HepG2 (cell line): ENCODE results near the gene FBRSL1. TPM values are rescaled to one million over a fixed set of nuclear protein-coding genes. Genes with fewer than 3 reads are reported as not detected.
A peak's percentile ranks its signal among the peaks of the same experiment; 100 is the strongest.

Experiments used
- ATAC-seq: fragments of 200-7000 bp; cut with Tn5 transposase; 3 replicates; pipeline ENCODE4 v1.9.1; 2020; ENCODE audit warnings: mild to moderate bottlenecking, moderate library complexity
- BruUV-seq: library from RNA; stranded (reverse); fragments of 400-500 nt; replicated peaks from 2 replicates; lab custom pipeline; 2021; lab: Mats Ljungman, UMichigan
- CTCF ChIA-PET: fragments of 300-600 bp; formaldehyde crosslinking; extraction: SDS; loops from one replicate; lab custom pipeline; 2021; ENCODE audit warnings: low total read pairs, inconsistent platforms, low intra/inter-chr PET ratio; lab: Yijun Ruan, JAX
- POLR2A ChIA-PET: fragments of 350-600 bp; sonication (Branson Sonifier 250); formaldehyde crosslinking; loops from one replicate; lab custom pipeline; 2020; ENCODE audit warnings: antibody characterized with exemption, inconsistent platforms; lab: Yijun Ruan, JAX
- DNase-seq: peaks from one replicate; pipeline ENCODE4 v3.0.0-alpha.2; 2015; ENCODE audit warnings: low spot score
- FAIRE-seq: peaks from 3 replicates; lab custom pipeline; 2011; peaks lifted over from hg19 to GRCh38; lab: Jason Lieb, UNC
- H2AFZ ChIP-seq: one replicate; pipeline ENCODE4 v1.6.1; 2011; ENCODE audit warnings: low read length, inconsistent platforms
- H3K27ac ChIP-seq: fragments of 300-600 bp; 3 replicates; pipeline ENCODE4 v1.8.0; 2011; ENCODE audit warnings: mixed run types, mild to moderate bottlenecking, mixed read lengths, low read length, inconsistent platforms; ENCODE audit not compliant: insufficient read depth; ENCODE audit errors: extremely low read length
- H3K27me3 ChIP-seq, 2 experiments: fragments of 200-600 bp in 1 of 2; 2 replicates in 1 of 2; 3 replicates in 1 of 2; pipeline versions ENCODE4 v1.6.0 to v1.8.0; 2011; ENCODE audit warnings: low read length in 2 of 2, mild to moderate bottlenecking in 2 of 2, moderate library complexity in 2 of 2, inconsistent platforms in 1 of 2; ENCODE audit not compliant: insufficient read depth in 2 of 2, control insufficient read depth in 1 of 2
- H3K36me3 ChIP-seq, 2 experiments: fragments of 200-600 bp in 1 of 2; replicated peaks in 1 of 2; 2 replicates in 1 of 2; 3 replicates in 1 of 2; pipeline versions ENCODE4 v1.5.1 to v1.8.0; 2011; ENCODE audit warnings: low read length in 2 of 2, inconsistent platforms in 1 of 2; ENCODE audit not compliant: insufficient read depth in 2 of 2, control insufficient read depth in 1 of 2
- H3K4me1 ChIP-seq: 2 replicates; pipeline ENCODE4 v1.5.1; 2012; ENCODE audit warnings: low read length, inconsistent platforms; ENCODE audit not compliant: insufficient read depth
- H3K4me2 ChIP-seq: 2 replicates; pipeline ENCODE4 v1.6.0; 2011; ENCODE audit warnings: low read depth, low read length, inconsistent platforms
- H3K4me3 ChIP-seq, 3 experiments: fragments of 200-600 bp in 1 of 3; sonication (generic), shearing (Covaris generic) in 1 of 3; replicated peaks in 1 of 3; 2 replicates each; pipeline ENCODE4 v1.5.1; 2011 to 2016; ENCODE audit warnings: low read length in 3 of 3, inconsistent platforms in 2 of 3, low read depth in 2 of 3, mild to moderate bottlenecking in 2 of 3, control low read depth in 1 of 3, mixed read lengths in 1 of 3; ENCODE audit not compliant: insufficient read depth in 1 of 3
- H3K79me2 ChIP-seq: one replicate; pipeline ENCODE4 v1.6.1; 2011; ENCODE audit warnings: low read length, inconsistent platforms; ENCODE audit not compliant: insufficient read depth
- H3K9ac ChIP-seq: 2 replicates; pipeline ENCODE4 v1.6.0; 2011; ENCODE audit warnings: mild to moderate bottlenecking, low read depth, low read length, inconsistent platforms; ENCODE audit not compliant: insufficient read depth
- H3K9me3 ChIP-seq: 2 replicates; pipeline ENCODE4 v1.5.1; 2012; ENCODE audit warnings: mild to moderate bottlenecking, low read length
- H4K20me1 ChIP-seq: 2 replicates; pipeline ENCODE4 v1.6.0; 2011; ENCODE audit warnings: inconsistent platforms, mild to moderate bottlenecking, low read length, moderate library complexity; ENCODE audit not compliant: insufficient read depth
- AGO2 ChIP-seq: fragments of 200-400 bp; formaldehyde crosslinking; optimal IDR thresholded peaks from 2 replicates; pipeline ENCODE3; 2017; ENCODE audit warnings: mild to moderate bottlenecking, low read depth, low read length, moderate library complexity
- KLF11 ChIP-seq: IDR thresholded peaks from 2 replicates; pipeline ENCODE4 v1.6.1; 2016; ENCODE audit warnings: missing compliant biosample characterization
- MXD4 ChIP-seq: IDR thresholded peaks from 2 replicates; pipeline ENCODE4 v1.6.1; 2016; ENCODE audit warnings: mild to moderate bottlenecking, missing biosample characterization, missing genetic modification reagents
- TAF15 ChIP-seq: fragments of 200-400 bp; formaldehyde crosslinking; IDR thresholded peaks from one replicate; pipeline ENCODE4 v1.6.1; 2018; ENCODE audit warnings: mild to moderate bottlenecking, low read depth, low read length; ENCODE audit not compliant: poor library complexity, severe bottlenecking
- ZFP36L1 ChIP-seq: sonication (generic); formaldehyde crosslinking; IDR thresholded peaks from 2 replicates; pipeline ENCODE4 v1.8.0; 2022; ENCODE audit warnings: mild to moderate bottlenecking, missing genetic modification reagents, moderate library complexity
- ZNF674 ChIP-seq: sonication (generic); formaldehyde crosslinking; IDR thresholded peaks from 2 replicates; pipeline ENCODE4 v1.5.0; 2020; ENCODE audit warnings: low read depth, mild to moderate bottlenecking, missing genetic modification reagents
- ZSCAN29 ChIP-seq: sonication (generic); formaldehyde crosslinking; conservative IDR thresholded peaks from 2 replicates; pipeline ENCODE4 v1.4.0; 2020; ENCODE audit warnings: mild to moderate bottlenecking, missing genetic modification reagents
- WGBS: methylation state at CpG from one replicate; pipeline ENCODE4 v1.1.6; 2017; ENCODE audit warnings: low lambda C conversion rate; 5-methylcytosine and 5-hydroxymethylcytosine counted together
- in situ Hi-C: cut with HindIII; loops from 2 replicates; pipeline ENCODE4 v1.10.0; 2017; ENCODE audit warnings: low pct_unique_long_range_greater_than_20kb; ENCODE audit not compliant: extremely low pct_ligation_motif_present
- intact Hi-C: fragments of 100-400 bp; cut with micrococcal nuclease; formaldehyde crosslinking; loops from one replicate; pipeline ENCODE4 v1.10.0; 2022; ENCODE audit not compliant: unreplicated experiment
- polyA plus RNA-seq, 8 experiments: library from polyadenylated mRNA; depleted of rRNA in 3 of 8; stranded (reverse) in 7 of 8; unstranded in 1 of 8; fragments of >200 nt; fragmentation: Illumina TruSeq in 4 of 8; extraction: Trizol in 4 of 8; gene quantifications; 2 replicates each; pipeline versions ENCODE4 v1.2.1 to v1.2.3, GENCODE V29; 2011 to 2016; ENCODE audit warnings: low read depth in 4 of 8, missing spikeins in 1 of 8, mixed read lengths in 1 of 8; ENCODE audit not compliant: insufficient read depth in 1 of 8
- total RNA-seq, 5 experiments: library from RNA; depleted of rRNA; stranded (reverse); fragments of >200 nt; fragmentation: Illumina TruSeq; extraction: Trizol; gene quantifications; 2 replicates each; pipeline ENCODE4 v1.2.3, GENCODE V29; 2016; ENCODE audit warnings: low read depth in 1 of 5
- TF ChIP-seq, protein P1 (sequence below): sonication (generic); formaldehyde crosslinking; IDR thresholded peaks from 2 replicates; pipeline ENCODE4 v1.5.0; 2020; ENCODE audit warnings: missing genetic modification reagents
- TF ChIP-seq, protein P2 (sequence below): sonication (generic); formaldehyde crosslinking; IDR thresholded peaks from 2 replicates; pipeline ENCODE4 v1.5.0; 2020; ENCODE audit warnings: mild to moderate bottlenecking, missing genetic modification reagents, moderate library complexity
- TF ChIP-seq, protein P3 (sequence below): sonication (generic); formaldehyde crosslinking; IDR thresholded peaks from 2 replicates; pipeline ENCODE4 v1.4.0; 2020; ENCODE audit warnings: missing genetic modification reagents
- TF ChIP-seq, protein P4 (sequence below): sonication (generic); formaldehyde crosslinking; IDR thresholded peaks from 2 replicates; pipeline ENCODE4 v1.5.1; 2020; ENCODE audit warnings: missing genetic modification reagents, mild to moderate bottlenecking, borderline replicate concordance

The FBRSL1 gene
- total and polyA plus RNA-seq, 2 of the 13 experiments (the other 11 are each of a cell fraction or from before 2014, with no cell fraction given) = 3.6 to 7.9 TPM

DNA sequence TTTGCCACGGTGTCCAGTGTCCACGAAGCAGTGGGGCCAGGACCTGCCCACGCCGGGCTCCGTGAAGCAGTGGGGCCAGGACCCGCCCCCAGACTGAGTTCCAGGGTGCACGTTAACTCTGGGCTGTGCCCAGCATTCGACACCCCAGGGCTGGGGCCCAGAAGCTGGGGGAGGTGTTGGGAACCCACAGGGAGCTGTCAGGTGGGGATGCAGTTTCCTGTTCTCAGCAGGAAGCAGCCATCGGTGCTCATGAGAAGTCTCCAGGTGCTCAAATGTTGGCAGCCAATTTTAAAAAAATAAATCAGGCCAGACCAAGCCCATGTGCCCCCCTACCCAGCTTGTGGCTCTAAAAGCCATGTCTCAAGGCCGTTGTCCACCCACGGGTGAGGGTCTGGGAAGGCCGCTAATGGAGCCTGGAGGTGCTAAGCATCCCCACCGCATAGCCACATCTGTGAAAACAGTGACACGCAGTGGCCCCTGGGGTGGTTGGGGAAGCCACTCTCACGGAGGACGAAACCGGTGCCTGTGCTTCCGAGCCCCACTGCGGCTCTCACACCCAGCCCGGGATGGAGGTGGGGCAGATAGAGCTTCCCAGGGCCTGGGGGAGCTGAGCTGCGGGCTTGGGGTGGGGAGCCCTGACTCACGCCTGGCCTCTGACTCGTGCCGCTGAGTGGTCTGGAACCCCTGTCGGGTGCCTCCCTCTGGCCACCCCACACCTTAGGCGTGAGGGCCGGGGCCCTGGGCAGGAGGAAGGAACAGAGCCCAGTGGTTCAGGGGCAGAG is 53.5 kb downstream of the FBRSL1 start:
- Histone ChIP-seq H3K4me3 (no peak overlapping the region), H2AFZ (no peak overlapping the region), H4K20me1 (peaks cover 9% of the 10 kb centered on the region; the same call in 1 of the 2 replicates), H3K4me1 (no peaks in the 10 kb centered on the region), H3K9ac (no peak overlapping the region), H3K79me2 (no peaks in the 10 kb centered on the region), H3K4me2 (no peak overlapping the region), H3K9me3 (no peaks in the 10 kb centered on the region), H3K36me3 (no peaks in the 10 kb centered on the region), H3K27ac (no peak overlapping the region), H3K27me3 (no peaks in the 10 kb centered on the region; a peak in 1 of 5 replicates)
- POLR2A ChIA-PET = no interaction called here
- in situ Hi-C loops = no loop called here
- no TSS peak for BruUV-seq
- ATAC-seq = no peak
- WGBS = 96% methylated on average over 4 of the region's 27 CpGs
- TF ChIP-seq ZNF674 (CRISPR knock-in tag) (no peak), ZFP36L1 (CRISPR knock-in tag) (no peak), AGO2 (peak; percentile 48)
- CTCF ChIA-PET = no interaction called here
- FAIRE-seq = no peak
- no peak for DNase-seq
- intact Hi-C loops = no loop called here

DNA sequence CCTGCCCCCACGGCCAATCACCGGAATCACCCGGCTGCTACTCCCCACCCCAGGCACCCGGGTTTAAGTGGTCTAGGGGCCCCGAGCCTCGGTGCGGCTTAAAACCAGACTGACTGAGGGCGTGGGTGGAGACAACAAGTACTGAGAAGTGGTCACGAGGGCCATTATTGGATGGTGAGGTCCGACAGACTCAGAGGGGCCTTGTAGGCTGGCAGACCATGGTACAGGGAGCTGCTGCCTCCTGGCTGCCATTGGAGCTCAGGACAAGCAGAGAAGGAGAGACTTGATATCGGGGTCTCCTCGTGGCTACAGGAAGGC is 54.1 kb downstream of the FBRSL1 start:
- no peak for DNase-seq
- in situ Hi-C loops = no loop called here
- TF ChIP-seq, protein P1, sequence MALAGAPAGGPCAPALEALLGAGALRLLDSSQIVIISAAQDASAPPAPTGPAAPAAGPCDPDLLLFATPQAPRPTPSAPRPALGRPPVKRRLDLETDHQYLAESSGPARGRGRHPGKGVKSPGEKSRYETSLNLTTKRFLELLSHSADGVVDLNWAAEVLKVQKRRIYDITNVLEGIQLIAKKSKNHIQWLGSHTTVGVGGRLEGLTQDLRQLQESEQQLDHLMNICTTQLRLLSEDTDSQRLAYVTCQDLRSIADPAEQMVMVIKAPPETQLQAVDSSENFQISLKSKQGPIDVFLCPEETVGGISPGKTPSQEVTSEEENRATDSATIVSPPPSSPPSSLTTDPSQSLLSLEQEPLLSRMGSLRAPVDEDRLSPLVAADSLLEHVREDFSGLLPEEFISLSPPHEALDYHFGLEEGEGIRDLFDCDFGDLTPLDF (CRISPR knock-in tag) = no peak
- TF ChIP-seq, protein P2, sequence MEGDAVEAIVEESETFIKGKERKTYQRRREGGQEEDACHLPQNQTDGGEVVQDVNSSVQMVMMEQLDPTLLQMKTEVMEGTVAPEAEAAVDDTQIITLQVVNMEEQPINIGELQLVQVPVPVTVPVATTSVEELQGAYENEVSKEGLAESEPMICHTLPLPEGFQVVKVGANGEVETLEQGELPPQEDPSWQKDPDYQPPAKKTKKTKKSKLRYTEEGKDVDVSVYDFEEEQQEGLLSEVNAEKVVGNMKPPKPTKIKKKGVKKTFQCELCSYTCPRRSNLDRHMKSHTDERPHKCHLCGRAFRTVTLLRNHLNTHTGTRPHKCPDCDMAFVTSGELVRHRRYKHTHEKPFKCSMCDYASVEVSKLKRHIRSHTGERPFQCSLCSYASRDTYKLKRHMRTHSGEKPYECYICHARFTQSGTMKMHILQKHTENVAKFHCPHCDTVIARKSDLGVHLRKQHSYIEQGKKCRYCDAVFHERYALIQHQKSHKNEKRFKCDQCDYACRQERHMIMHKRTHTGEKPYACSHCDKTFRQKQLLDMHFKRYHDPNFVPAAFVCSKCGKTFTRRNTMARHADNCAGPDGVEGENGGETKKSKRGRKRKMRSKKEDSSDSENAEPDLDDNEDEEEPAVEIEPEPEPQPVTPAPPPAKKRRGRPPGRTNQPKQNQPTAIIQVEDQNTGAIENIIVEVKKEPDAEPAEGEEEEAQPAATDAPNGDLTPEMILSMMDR (CRISPR knock-in tag) = no peak
- TF ChIP-seq, protein P3, sequence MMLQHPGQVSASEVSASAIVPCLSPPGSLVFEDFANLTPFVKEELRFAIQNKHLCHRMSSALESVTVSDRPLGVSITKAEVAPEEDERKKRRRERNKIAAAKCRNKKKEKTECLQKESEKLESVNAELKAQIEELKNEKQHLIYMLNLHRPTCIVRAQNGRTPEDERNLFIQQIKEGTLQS (CRISPR knock-in tag) = no peak
- TF ChIP-seq, protein P4, sequence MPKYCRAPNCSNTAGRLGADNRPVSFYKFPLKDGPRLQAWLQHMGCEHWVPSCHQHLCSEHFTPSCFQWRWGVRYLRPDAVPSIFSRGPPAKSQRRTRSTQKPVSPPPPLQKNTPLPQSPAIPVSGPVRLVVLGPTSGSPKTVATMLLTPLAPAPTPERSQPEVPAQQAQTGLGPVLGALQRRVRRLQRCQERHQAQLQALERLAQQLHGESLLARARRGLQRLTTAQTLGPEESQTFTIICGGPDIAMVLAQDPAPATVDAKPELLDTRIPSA = no peak
- TF ChIP-seq KLF11 (CRISPR knock-in tag) = no peak
- TF ChIP-seq MXD4 (CRISPR knock-in tag) = no peak
- TF ChIP-seq ZSCAN29 = no peak
- no peak for TF ChIP-seq TAF15

More for the DNA sequence above, 54.1 kb downstream of the FBRSL1 start:
- CTCF ChIA-PET = no interaction called here
- FAIRE-seq = no peak
- POLR2A ChIA-PET = no interaction called here
- no TSS peak for BruUV-seq
- no peak overlapping the region for H3K27ac ChIP-seq
- H3K9ac ChIP-seq = no peak overlapping the region
- 95% methylated on average over 11 of the region's 12 CpGs for WGBS
- no peaks in the 10 kb centered on the region for H3K4me1 ChIP-seq
- H3K9me3 ChIP-seq = no peaks in the 10 kb centered on the region
- no peaks in the 10 kb centered on the region; a peak in 1 of 5 replicates for H3K27me3 ChIP-seq
- no peak overlapping the region for H3K4me2 ChIP-seq
- no peak for ATAC-seq
- no peak overlapping the region for H2AFZ ChIP-seq
- H3K79me2 ChIP-seq = no peaks in the 10 kb centered on the region
- intact Hi-C loops = no loop called here
- H4K20me1 ChIP-seq = peaks cover 9% of the 10 kb centered on the region; the same call in 1 of the 2 replicates
- no peak overlapping the region for H3K4me3 ChIP-seq
- H3K36me3 ChIP-seq = no peaks in the 10 kb centered on the region
